Gastrocnemius medialis (tissue), 4 donors: Measurements from ENCODE around the gene STK17A. TPM values are rescaled to one million over a fixed set of nuclear protein-coding genes. Genes with fewer than 3 reads are reported as not detected.

Source experiments
- ATAC-seq, 2 donors: fragments of 150-250 bp; one replicate each; pipeline ENCODE4 v1.9.1; 2016
- DNase-seq, 2 donors: peaks; one replicate each; pipeline ENCODE4 v3.0.0-alpha.2; 2019
- H3K27ac ChIP-seq, 4 donors: fragments of 200-600 bp; sonication (generic); 1 replicate in 1 of 4; 2 replicates in 3 of 4; pipeline ENCODE4 v1.5.1; 2016 to 2018; ENCODE audit warnings: mild to moderate bottlenecking in 2 of 4, moderate library complexity in 1 of 4
- H3K27me3 ChIP-seq, 3 donors: fragments of 200-600 bp; sonication (generic) in 2 of 3; 1 replicate in 1 of 3; 2 replicates in 2 of 3; pipeline versions ENCODE4 v1.5.1 to v1.6.0; 2016 to 2019; ENCODE audit warnings: mild to moderate bottlenecking in 1 of 3, moderate library complexity in 1 of 3
- H3K36me3 ChIP-seq, 2 donors: fragments of 200-600 bp; sonication (generic) in 1 of 2; one replicate each; pipeline ENCODE4 v1.5.1; 2017 to 2018
- H3K4me1 ChIP-seq, 2 donors: fragments of 200-600 bp; sonication (generic) in 1 of 2; one replicate each; pipeline ENCODE4 v1.5.1; 2016 to 2017; ENCODE audit warnings: mild to moderate bottlenecking in 2 of 2
- H3K4me3 ChIP-seq, 4 donors: fragments of 200-600 bp; sonication (generic) in 3 of 4; 1 replicate in 1 of 4; 2 replicates in 3 of 4; pipeline ENCODE4 v1.5.1; 2016 to 2019; ENCODE audit warnings: mild to moderate bottlenecking in 2 of 4
- H3K9me3 ChIP-seq, 3 donors: fragments of 200-600 bp; sonication (generic) in 2 of 3; 1 replicate in 1 of 3; 2 replicates in 2 of 3; pipeline ENCODE4 v1.5.1; 2016 to 2019
- CTCF ChIP-seq, 5 experiments: fragments of 450-650 bp in 3 of 5; fragments of 200-600 bp in 2 of 5; sonication (generic) in 2 of 5; IDR thresholded peaks in 4 of 5; conservative IDR thresholded peaks in 1 of 5; 1 replicate in 4 of 5; 2 replicates in 1 of 5; pipeline ENCODE4 v1.5.1; 2016 to 2019; ENCODE audit warnings: antibody characterized with exemption in 5 of 5, mild to moderate bottlenecking in 3 of 5, moderate library complexity in 3 of 5
- POLR2A ChIP-seq, 2 donors: fragments of 450-650 bp; IDR thresholded peaks; one replicate each; pipeline ENCODE4 v1.6.1; 2017; ENCODE audit warnings: antibody characterized with exemption in 2 of 2, mild to moderate bottlenecking in 2 of 2, moderate library complexity in 2 of 2
- in situ Hi-C, 4 donors: fragments of 200-750 bp; cut with MboI; loops; one replicate each; pipeline versions ENCODE4 v1.15.0 to v1.8.0; 2017; ENCODE audit warnings: low sequenced_read_pairs in 4 of 4
- intact Hi-C: fragments of 100-400 bp; cut with DNase I; formaldehyde crosslinking; loops from one replicate; pipeline ENCODE4 v1.15.1; 2023; ENCODE audit warnings: low total_unique reads
- total RNA-seq, 4 donors: library from RNA; depleted of rRNA; stranded (reverse); fragments of >200 nt; gene quantifications; one replicate each; pipeline versions ENCODE4 v1.1.0 to v1.2.3, GENCODE V29; 2016

Gene STK17A
- total RNA-seq, 4 donors from 2014 or later: 19.7 to 22.3 (median 21.4) TPM

GRCh38 chr7:43590862-43591557 lies 8.1 kb downstream of the STK17A start:
- DNase-seq (no peak), ATAC-seq (no peak)
- no peak overlapping the region for H3K27ac ChIP-seq
- no peak overlapping the region for H3K4me3 ChIP-seq
- no peaks in the 10 kb centered on the region for H3K27me3 ChIP-seq
- peaks cover 3 to 7% of the 10 kb centered on the region in 2 donors for H3K4me1 ChIP-seq
- in situ Hi-C loops (loop anchor here in 1 of 4 donors (25.0 kb wide), 1 partner anchor 246 kb away; no protein-coding TSS in a partner anchor), intact Hi-C loops (no loop called here)
- no peak for TF ChIP-seq CTCF (IDR thresholded peaks at IDR 0.05 in 4 of 5, conservative IDR thresholded peaks at IDR 0.05 in 1 of 5)
- no peak for TF ChIP-seq POLR2A (IDR thresholded peaks at IDR 0.05)
- H3K9me3 ChIP-seq: no peaks in the 10 kb centered on the region
- H3K36me3 ChIP-seq: peaks cover 0 to 3% of the 10 kb centered on the region in 2 donors

GRCh38 chr7:43591558-43592180 lies 8.8 kb downstream of the STK17A start:
- DNase-seq (no peak), ATAC-seq (no peak)
- TF ChIP-seq POLR2A (IDR thresholded peaks at IDR 0.05) (no peak), CTCF (IDR thresholded peaks at IDR 0.05 in 4 of 5, conservative IDR thresholded peaks at IDR 0.05 in 1 of 5) (no peak)
- in situ Hi-C loops: loop anchor here in 1 of 4 donors (25.0 kb wide), 1 partner anchor 246 kb away; no protein-coding TSS in a partner anchor
- intact Hi-C loops: no loop called here
- Histone ChIP-seq H3K27me3 (no peaks in the 10 kb centered on the region), H3K4me1 (peaks cover 3 to 7% of the 10 kb centered on the region in 2 donors), H3K4me3 (no peak overlapping the region), H3K36me3 (peaks cover 0 to 9% of the 10 kb centered on the region in 2 donors), H3K27ac (no peak overlapping the region), H3K9me3 (no peaks in the 10 kb centered on the region)

GRCh38 chr7:43592326-43592725 lies 9.4 kb downstream of the STK17A start:
- Histone ChIP-seq H3K27me3 (no peaks in the 10 kb centered on the region), H3K4me1 (peaks cover 3 to 7% of the 10 kb centered on the region in 2 donors), H3K4me3 (no peak overlapping the region), H3K9me3 (no peaks in the 10 kb centered on the region), H3K27ac (no peak overlapping the region), H3K36me3 (peaks cover 0 to 13% of the 10 kb centered on the region in 2 donors)
- ATAC-seq: no peak
- in situ Hi-C loops (loop anchor here in 1 of 4 donors (25.0 kb wide), 1 partner anchor 245 kb away; no protein-coding TSS in a partner anchor), intact Hi-C loops (no loop called here)
- TF ChIP-seq POLR2A (IDR thresholded peaks at IDR 0.05) (no peak), CTCF (IDR thresholded peaks at IDR 0.05 in 4 of 5, conservative IDR thresholded peaks at IDR 0.05 in 1 of 5) (no peak)
- DNase-seq: no peak

GRCh38 chr7:43593010-43593409 lies 10.1 kb downstream of the STK17A start:
- peaks cover 3 to 7% of the 10 kb centered on the region in 2 donors for H3K4me1 ChIP-seq
- no peak for DNase-seq
- H3K27me3 ChIP-seq: no peaks in the 10 kb centered on the region
- H3K36me3 ChIP-seq: peaks cover 0 to 20% of the 10 kb centered on the region in 2 donors
- H3K9me3 ChIP-seq: no peaks in the 10 kb centered on the region
- intact Hi-C loops: no loop called here
- TF ChIP-seq POLR2A (IDR thresholded peaks at IDR 0.05): no peak
- TF ChIP-seq CTCF (IDR thresholded peaks at IDR 0.05 in 4 of 5, conservative IDR thresholded peaks at IDR 0.05 in 1 of 5): no peak
- H3K27ac ChIP-seq: no peak overlapping the region
- no peak for ATAC-seq
- H3K4me3 ChIP-seq: no peak overlapping the region
- in situ Hi-C loops: loop anchor here in 1 of 4 donors (25.0 kb wide), 1 partner anchor 244 kb away; no protein-coding TSS in a partner anchor
